Measurements from ENCODE around the gene KIF19.

KIF19 gene

GRCh38 chr17:74282587-74283370, 43.2 kb upstream of the KIF19 start:
- no peak for TF ChIP-seq CTCF (IDR thresholded peaks at IDR 0.05; ENCODE audit: extremely low read depth, missing control alignments)

GRCh38 chr17:74283371-74283673, 42.7 kb upstream of the KIF19 start:
- DNase-seq (ENCODE audit: low spot score), result no peak
- TF ChIP-seq CTCF (IDR thresholded peaks at IDR 0.05; ENCODE audit: extremely low read depth, missing control alignments), result no peak

More at GRCh38 chr17:74282587-74283370, 43.2 kb upstream of the KIF19 start:
- no peak for DNase-seq (ENCODE audit: low spot score)

GRCh38 chr17:74287031-74287602, 38.9 kb upstream of the KIF19 start:
- no peak for DNase-seq (ENCODE audit: low spot score)
- no peak for TF ChIP-seq CTCF (IDR thresholded peaks at IDR 0.05; ENCODE audit: extremely low read depth, missing control alignments)

- peak; percentile 53 for DNase-seq (ENCODE audit: low spot score)
These were observed 37.2 kb upstream of the KIF19 start for GRCh38 chr17:74288785-74289184.

GRCh38 chr17:74289688-74290087, 36.3 kb upstream of the KIF19 start:
- no peak for TF ChIP-seq CTCF (IDR thresholded peaks at IDR 0.05; ENCODE audit: extremely low read depth, missing control alignments)
- no peak for DNase-seq (ENCODE audit: low spot score)

More at GRCh38 chr17:74288785-74289184, 37.2 kb upstream of the KIF19 start:
- no peak for TF ChIP-seq CTCF (IDR thresholded peaks at IDR 0.05; ENCODE audit: extremely low read depth, missing control alignments)

- no peak for DNase-seq (ENCODE audit: low spot score)
- no peak for TF ChIP-seq CTCF (IDR thresholded peaks at IDR 0.05; ENCODE audit: extremely low read depth, missing control alignments)
These were observed 35.7 kb upstream of the KIF19 start for GRCh38 chr17:74290340-74290739.

- DNase-seq (ENCODE audit: low spot score), result no peak
- no peak for TF ChIP-seq CTCF (IDR thresholded peaks at IDR 0.05; ENCODE audit: extremely low read depth, missing control alignments)
These were observed 33.5 kb upstream of the KIF19 start for GRCh38 chr17:74292495-74292894.

Measured in GM20000 (cell line).